ENCODE measurements around the gene PTPRE. TPM values are rescaled to one million over a fixed set of nuclear protein-coding genes. Genes with fewer than 3 reads are reported as not detected.
"Not testable (repeated sequence)": the region's sequence is repeated elsewhere in the genome, so short reads cannot be mapped to it uniquely, and the experiment has no call there.

PTPRE gene
- total RNA-seq, 4 donors from 2014 or later: 17.4 to 23.0 (median 20.1) TPM

DNA sequence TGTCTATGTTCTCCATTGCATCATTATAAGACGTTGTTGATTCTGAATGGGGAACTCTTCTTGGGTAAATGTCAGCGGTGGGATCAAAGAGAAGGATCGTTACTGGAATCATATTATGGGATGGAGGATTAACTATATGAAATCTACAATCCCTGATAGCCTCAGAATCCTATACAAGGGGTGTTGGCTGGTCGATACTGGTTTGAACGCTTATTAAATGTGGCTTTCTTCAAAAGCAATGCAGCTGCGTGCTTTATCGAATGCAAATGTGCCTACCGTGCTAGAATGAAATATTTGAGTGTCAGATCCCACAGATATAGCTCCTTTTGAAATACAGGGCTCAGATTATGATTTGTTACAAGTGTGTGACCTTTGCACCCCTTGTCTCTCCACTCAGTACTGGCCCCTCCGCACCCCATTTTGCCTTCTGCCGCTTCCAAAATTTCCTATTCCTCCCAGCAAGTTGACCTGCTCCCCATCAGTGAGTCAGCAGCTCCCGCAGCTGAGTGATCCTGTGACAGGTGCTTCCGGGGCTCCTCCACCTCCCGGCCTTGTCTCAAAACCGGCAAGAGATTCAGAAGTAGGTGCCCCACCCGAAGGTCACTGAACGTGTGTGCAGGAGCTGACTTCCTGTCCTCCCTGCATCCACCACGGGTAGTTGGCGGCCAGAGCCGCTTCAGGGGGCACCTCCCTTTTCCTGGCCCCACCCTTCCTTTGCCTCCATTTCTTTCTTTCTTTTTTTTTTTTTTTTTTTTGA lies 76.6 kb downstream of the PTPRE start:
- intact Hi-C loops (cut with DNase I; ENCODE audit: low total_unique reads): no loop called here
- DNase-seq (ENCODE audit: low spot score in 2 of 2): peak in 1 of 2 donors; percentile 31
- no peak overlapping the region for H3K4me3 ChIP-seq (ENCODE audit: low read depth, poor library complexity, severe bottlenecking)
- TF ChIP-seq POLR2A (IDR thresholded peaks at IDR 0.05) (no peak), CTCF (IDR thresholded peaks at IDR 0.05) (no peak)
- WGBS, 2 donors: 61 to 68% methylated on average over 19 of the region's 19 CpGs

DNA sequence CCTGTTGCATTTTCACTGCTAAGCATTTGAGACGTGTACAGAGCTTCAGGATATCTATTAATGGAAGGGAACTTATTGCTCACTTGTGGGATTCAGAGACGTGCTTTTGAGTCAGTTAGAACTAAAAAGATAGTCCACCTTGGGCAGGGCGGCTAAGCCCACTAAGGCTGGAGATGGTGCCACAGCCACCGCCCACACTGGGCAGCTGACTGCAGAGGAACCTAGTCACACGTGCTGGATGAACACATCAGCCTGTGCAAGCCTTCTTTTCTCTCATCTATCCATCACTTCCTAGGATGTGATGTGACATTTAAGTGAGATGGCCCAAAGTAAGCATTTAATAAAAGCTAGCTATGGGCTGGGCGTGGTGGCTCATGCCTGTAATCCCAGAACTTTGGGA lies 78.0 kb downstream of the PTPRE start:
- intact Hi-C loops (cut with DNase I; ENCODE audit: low total_unique reads): no loop called here

GRCh38 chr10:127986531-127987466 lies 79.9 kb downstream of the PTPRE start:
- no peak overlapping the region for H3K4me3 ChIP-seq (ENCODE audit: low read depth, poor library complexity, severe bottlenecking)
- intact Hi-C loops (cut with DNase I; ENCODE audit: low total_unique reads): no loop called here
- WGBS, 2 donors: 47 to 54% methylated on average over 14 of the region's 14 CpGs
- DNase-seq (ENCODE audit: low spot score in 2 of 2): no peak
- TF ChIP-seq POLR2A (IDR thresholded peaks at IDR 0.05): no peak
- no peak for TF ChIP-seq CTCF (IDR thresholded peaks at IDR 0.05)

More for the DNA sequence above, 78.0 kb downstream of the PTPRE start:
- TF ChIP-seq CTCF (IDR thresholded peaks at IDR 0.05) (no peak), POLR2A (IDR thresholded peaks at IDR 0.05) (no peak)
- H3K4me3 ChIP-seq (ENCODE audit: low read depth, poor library complexity, severe bottlenecking): no peak overlapping the region
- DNase-seq (ENCODE audit: low spot score in 2 of 2): no peak
- 86 to 92% methylated on average over 6 of the region's 6 CpGs for WGBS, 2 donors

GRCh38 chr10:127987467-127988380 lies 80.8 kb downstream of the PTPRE start:
- WGBS, 2 donors: 71 to 74% methylated on average over 14 of the region's 14 CpGs
- H3K4me3 ChIP-seq (ENCODE audit: low read depth, poor library complexity, severe bottlenecking): no peak overlapping the region
- intact Hi-C loops (cut with DNase I; ENCODE audit: low total_unique reads): no loop called here
- DNase-seq (ENCODE audit: low spot score in 2 of 2): no peak
- TF ChIP-seq CTCF (IDR thresholded peaks at IDR 0.05): no peak
- TF ChIP-seq POLR2A (IDR thresholded peaks at IDR 0.05): no peak

DNA sequence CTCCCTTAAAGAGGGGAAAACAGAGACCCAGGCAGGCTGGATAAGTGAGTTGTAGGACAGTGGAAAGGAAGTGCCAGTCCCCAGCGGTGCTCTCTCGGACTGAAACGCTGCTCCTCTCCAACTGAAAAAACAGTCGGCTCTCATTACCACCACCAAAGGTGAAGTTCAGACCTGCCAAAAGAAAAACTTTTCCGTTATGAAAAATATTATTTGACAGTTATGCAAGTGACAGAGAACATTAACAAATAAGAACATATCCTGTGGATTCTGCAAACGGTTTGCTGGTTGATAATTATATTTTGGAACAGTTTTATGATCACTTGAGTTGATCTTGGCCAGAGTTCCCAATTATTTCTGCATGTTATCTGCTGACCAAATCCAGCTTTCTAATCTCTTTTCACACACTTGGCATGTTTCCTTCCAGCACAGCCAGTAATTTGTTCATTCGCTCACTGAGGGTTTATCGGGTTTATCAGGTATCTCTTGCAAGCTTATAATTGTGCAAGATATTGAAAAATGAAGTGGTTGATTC lies 82.6 kb downstream of the PTPRE start:
- H3K4me3 ChIP-seq (ENCODE audit: low read depth, poor library complexity, severe bottlenecking): no peak overlapping the region
- 27 to 29% methylated on average over 8 of the region's 8 CpGs for WGBS, 2 donors
- DNase-seq (ENCODE audit: low spot score in 2 of 2): no peak
- intact Hi-C loops (cut with DNase I; ENCODE audit: low total_unique reads): no loop called here
- TF ChIP-seq POLR2A (IDR thresholded peaks at IDR 0.05): no peak
- no peak for TF ChIP-seq CTCF (IDR thresholded peaks at IDR 0.05)

GRCh38 chr10:127990132-127990788 lies 83.4 kb downstream of the PTPRE start:
- intact Hi-C loops (cut with DNase I; ENCODE audit: low total_unique reads); H3K4me3 ChIP-seq (ENCODE audit: low read depth, poor library complexity, severe bottlenecking); DNase-seq (ENCODE audit: low spot score in 2 of 2): not testable (repeated sequence)
- 65 to 76% methylated on average over 9 of the region's 9 CpGs for WGBS, 2 donors

Data from lower leg skin (tissue), 4 donors.